ENCODE results near the gene ERCC1.

DNA sequence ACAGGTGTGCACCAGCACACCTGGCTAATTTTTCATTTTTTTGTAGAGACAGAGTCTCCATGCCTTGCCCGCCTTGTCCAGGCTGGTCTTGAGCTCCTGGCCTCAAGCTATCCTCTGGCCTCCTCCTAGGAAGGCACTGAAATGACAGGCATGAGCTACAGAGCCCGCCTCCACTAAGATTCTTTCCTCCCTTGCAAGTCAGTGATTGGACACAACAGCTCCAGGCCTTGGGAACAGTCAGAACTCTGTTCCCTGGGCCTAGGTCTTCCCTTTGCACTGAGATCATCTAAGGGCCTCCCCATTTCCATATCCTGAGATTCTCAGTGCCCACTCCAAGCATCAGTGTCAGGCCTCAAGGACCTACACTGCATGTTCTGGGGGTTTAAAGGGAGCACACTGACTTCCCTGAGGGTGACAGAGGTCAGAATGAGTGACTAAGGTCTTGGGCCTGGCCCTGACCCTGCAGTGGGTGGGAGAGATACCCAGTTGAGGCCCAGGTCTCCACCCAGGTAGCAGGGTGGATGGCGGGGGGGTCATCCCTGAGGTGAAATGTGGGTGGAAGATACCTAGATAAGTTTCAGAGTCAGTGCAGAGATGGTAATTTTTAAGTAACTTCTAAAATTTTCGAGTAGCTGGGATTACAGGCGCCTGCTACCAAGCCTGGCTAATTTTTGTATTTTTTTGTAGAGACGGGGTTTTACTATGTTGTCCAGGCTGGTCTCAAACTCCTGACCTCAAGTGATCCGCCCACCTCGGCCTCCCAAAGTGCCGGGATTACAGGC, 17.3 kb upstream of the ERCC1 start:
- TF ChIP-seq, protein P1, sequence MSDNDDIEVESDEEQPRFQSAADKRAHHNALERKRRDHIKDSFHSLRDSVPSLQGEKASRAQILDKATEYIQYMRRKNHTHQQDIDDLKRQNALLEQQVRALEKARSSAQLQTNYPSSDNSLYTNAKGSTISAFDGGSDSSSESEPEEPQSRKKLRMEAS (IDR thresholded peaks at IDR 0.05), result no peak
- no peak for TF ChIP-seq TAF1 (IDR thresholded peaks at IDR 0.05; ENCODE audit: low read depth)
